Peyer's patch (tissue), 4 donors: Measurements from ENCODE around the gene SLC25A30.
"Not testable (repeated sequence)": the region's sequence is repeated elsewhere in the genome, so short reads cannot be mapped to it uniquely, and the experiment has no call there.

Experiments used
- POLR2A ChIP-seq, 2 donors: fragments of 450-650 bp; IDR thresholded peaks; one replicate each; pipeline ENCODE4 v1.5.1; 2017; ENCODE audit warnings: antibody characterized with exemption in 2 of 2, mild to moderate bottlenecking in 2 of 2, moderate library complexity in 2 of 2
- TF ChIP-seq, protein P1 (sequence below), 6 experiments: fragments of 450-650 bp in 4 of 6; fragments of 200-600 bp in 2 of 6; sonication (generic) in 1 of 6; IDR thresholded peaks; one replicate each; pipeline ENCODE4 v1.5.1; 2017 to 2019; ENCODE audit warnings: antibody characterized with exemption in 6 of 6, mild to moderate bottlenecking in 3 of 6, moderate library complexity in 1 of 6

DNA sequence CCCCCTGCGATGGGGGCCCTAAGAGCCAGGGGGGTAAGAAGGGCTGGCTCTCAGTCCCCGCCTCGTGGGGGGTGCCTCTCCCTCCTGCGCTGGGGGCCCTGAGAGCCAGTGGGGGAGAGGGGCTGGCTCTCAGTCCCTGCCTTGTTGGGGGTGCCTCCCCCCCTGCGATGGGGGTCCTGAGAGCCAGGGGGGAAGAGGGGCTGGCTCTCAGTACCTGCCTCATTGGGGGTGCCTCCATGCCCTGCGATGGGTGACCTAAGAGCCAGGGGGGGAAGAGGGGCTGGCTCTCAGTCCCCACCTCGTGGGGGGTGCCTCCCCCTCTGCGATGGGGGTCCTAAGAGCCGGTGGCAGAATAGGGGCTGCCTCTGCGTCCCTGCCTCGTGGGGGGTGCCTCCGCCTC is 40.9 kb downstream of the SLC25A30 start:
- TF ChIP-seq, protein P1, sequence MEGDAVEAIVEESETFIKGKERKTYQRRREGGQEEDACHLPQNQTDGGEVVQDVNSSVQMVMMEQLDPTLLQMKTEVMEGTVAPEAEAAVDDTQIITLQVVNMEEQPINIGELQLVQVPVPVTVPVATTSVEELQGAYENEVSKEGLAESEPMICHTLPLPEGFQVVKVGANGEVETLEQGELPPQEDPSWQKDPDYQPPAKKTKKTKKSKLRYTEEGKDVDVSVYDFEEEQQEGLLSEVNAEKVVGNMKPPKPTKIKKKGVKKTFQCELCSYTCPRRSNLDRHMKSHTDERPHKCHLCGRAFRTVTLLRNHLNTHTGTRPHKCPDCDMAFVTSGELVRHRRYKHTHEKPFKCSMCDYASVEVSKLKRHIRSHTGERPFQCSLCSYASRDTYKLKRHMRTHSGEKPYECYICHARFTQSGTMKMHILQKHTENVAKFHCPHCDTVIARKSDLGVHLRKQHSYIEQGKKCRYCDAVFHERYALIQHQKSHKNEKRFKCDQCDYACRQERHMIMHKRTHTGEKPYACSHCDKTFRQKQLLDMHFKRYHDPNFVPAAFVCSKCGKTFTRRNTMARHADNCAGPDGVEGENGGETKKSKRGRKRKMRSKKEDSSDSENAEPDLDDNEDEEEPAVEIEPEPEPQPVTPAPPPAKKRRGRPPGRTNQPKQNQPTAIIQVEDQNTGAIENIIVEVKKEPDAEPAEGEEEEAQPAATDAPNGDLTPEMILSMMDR (IDR thresholded peaks at IDR 0.05): not testable (repeated sequence)
- TF ChIP-seq POLR2A (IDR thresholded peaks at IDR 0.05): not testable (repeated sequence)
